ENCODE results near the gene JAKMIP3.

Gene JAKMIP3

DNA sequence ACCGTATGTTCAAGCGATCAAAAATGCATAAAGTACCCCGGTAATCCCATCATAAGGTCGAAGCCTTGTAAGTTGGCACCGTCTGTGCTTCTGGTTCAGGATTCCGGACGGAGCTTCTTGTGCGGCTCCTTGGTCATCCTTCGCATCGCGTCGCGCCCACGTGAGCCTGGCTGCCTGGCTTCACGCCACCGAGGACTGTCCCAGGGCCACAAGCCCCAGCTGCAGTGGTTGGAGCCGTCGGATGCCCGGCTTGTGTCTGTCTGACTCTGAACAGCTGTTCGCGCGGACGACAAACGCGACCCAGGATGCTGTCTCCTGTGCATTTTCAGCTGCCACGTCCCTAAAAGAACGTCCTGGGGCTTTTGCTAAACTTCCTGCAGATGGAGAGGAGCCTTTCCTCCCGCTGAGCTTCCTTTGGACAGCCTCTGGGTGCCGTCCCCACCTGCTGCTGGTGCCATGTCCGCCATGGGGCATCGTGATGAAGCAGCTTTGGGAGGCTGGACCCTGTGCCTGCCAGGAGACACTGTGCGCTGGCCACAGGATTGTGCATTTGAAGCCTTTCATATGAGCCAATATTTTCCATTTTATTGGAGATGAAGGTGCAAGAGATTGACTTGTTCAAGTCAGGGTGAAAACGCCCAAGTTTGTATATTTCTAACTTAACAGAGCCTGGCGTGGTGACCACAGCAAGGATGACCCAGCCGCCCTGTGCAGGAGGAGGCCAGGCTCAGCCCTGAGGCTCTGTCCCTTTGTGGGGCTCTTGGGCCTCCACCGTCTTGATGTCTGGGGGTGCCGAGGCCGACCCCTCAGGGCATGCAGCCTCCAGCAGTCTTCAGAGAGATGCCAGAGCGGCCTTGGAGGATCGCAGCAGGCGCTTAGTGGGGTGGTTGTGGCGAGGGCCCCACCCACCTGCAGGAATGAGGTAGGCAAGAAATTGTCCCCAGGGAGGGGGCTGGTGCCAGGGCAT is 6.7 kb upstream of the JAKMIP3 start:
- no peak overlapping the region for H3K4me3 ChIP-seq (replicated peaks; ENCODE audit: low read depth, low read length)
- TF ChIP-seq, protein P1, sequence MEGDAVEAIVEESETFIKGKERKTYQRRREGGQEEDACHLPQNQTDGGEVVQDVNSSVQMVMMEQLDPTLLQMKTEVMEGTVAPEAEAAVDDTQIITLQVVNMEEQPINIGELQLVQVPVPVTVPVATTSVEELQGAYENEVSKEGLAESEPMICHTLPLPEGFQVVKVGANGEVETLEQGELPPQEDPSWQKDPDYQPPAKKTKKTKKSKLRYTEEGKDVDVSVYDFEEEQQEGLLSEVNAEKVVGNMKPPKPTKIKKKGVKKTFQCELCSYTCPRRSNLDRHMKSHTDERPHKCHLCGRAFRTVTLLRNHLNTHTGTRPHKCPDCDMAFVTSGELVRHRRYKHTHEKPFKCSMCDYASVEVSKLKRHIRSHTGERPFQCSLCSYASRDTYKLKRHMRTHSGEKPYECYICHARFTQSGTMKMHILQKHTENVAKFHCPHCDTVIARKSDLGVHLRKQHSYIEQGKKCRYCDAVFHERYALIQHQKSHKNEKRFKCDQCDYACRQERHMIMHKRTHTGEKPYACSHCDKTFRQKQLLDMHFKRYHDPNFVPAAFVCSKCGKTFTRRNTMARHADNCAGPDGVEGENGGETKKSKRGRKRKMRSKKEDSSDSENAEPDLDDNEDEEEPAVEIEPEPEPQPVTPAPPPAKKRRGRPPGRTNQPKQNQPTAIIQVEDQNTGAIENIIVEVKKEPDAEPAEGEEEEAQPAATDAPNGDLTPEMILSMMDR (IDR thresholded peaks at IDR 0.05; ENCODE audit: low read length, missing control alignments): no peak

DNA sequence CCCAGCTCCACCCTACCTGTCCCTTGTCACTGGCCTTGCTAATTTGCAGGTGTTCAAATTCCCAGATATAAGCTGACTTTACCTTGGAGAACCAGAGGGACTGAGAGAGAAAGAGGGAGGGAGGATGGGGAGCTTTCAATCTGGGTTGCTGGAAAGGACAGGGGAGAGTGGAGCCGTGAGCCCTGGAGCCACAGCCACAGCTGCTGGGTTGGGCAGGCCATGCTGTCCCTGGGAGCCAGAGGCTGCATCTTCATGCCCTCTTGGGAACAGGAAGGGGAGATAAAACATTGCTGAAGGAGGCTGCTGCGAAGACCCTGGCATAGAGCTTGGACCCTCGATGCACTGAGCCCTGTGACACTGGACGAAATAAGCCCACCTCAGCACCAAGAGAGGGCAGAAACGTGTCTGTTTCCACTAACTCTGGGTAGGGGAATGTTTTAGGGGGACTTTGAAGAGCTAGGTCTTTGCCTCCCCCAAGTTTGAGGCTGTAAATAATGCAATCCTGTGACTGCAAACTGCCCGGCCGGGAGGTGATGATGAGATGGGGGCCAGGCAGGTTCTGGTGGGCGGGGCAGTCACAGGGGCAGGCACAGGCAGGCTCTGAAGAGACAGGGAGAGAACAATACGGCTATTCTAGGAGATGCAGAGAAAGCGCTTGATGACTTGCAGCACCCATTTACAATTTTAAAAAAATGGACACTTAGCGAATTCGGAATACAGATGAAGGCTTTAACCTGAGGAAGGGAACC is 5.8 kb upstream of the JAKMIP3 start:
- TF ChIP-seq, protein P1 (IDR thresholded peaks at IDR 0.05; ENCODE audit: low read length, missing control alignments): no peak
- H3K4me3 ChIP-seq (replicated peaks; ENCODE audit: low read depth, low read length): no peak overlapping the region
- DNase-seq (ENCODE audit: low read depth): no peak

More for the DNA sequence above, 6.7 kb upstream of the JAKMIP3 start:
- no peak for DNase-seq (ENCODE audit: low read depth)

DNA sequence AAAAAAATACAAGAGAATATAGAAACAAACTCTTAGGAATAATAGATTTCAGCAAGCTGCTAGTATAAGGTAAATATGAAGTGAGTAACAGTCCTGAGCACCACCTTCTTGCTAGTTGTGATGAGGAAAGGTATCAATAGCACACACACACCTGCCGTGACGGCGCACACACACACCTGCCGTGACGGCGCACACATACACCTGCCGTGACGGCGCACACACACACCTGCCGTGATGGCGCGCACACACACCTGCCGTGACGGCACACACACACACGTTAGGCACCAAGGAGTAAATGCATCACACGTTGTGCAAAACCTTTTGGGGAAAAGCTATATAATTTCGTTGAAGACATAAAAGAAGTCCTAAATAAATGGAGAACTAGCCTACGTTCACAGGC is 4.7 kb upstream of the JAKMIP3 start:
- H3K4me3 ChIP-seq (replicated peaks; ENCODE audit: low read depth, low read length): no peak overlapping the region
- DNase-seq (ENCODE audit: low read depth): no peak
- TF ChIP-seq, protein P1 (IDR thresholded peaks at IDR 0.05; ENCODE audit: low read length, missing control alignments): no peak

DNA sequence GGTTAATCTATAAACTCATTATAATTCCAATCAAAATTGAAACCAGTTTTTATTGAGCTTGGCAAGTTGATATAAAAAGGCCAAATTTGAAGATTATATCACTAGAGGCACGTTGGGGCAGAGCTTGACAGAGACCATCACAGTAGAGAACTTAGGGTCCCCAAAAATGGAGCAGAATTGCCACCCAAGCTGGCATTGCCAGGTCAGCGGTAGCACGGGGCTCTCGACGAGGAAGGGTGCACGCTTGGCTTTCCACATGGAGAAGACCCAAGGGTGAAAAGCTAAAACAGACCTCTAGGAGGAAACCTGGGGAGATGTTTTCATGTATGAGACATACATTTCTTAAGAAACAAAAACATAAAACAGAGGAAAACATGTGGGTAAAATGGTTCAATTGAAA is 4.3 kb upstream of the JAKMIP3 start:
- no peak overlapping the region for H3K4me3 ChIP-seq (replicated peaks; ENCODE audit: low read depth, low read length)
- no peak for DNase-seq (ENCODE audit: low read depth)
- TF ChIP-seq, protein P1 (IDR thresholded peaks at IDR 0.05; ENCODE audit: low read length, missing control alignments): no peak

DNA sequence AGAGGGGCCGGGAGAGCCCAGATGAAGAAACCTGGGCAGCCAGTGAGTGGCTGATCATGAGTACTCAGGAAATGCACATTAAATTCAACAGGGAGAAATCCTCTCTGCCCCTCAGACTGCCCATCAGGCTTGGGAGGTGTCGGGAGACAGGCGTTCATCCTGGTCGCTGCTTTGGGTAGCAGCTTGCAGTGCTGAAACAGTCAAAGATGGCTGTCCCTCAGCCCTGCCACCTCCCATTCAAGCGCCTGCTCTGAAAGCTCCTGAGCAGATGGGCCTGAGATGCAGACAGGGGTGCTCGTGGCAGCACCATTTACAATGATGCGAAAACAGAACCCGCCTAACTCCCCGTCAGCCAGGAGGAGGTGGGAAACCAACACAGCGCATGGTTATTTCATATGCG is 3.6 kb upstream of the JAKMIP3 start:
- no peak for DNase-seq (ENCODE audit: low read depth)
- no peak overlapping the region for H3K4me3 ChIP-seq (replicated peaks; ENCODE audit: low read depth, low read length)
- TF ChIP-seq, protein P1 (IDR thresholded peaks at IDR 0.05; ENCODE audit: low read length, missing control alignments): no peak

DNA sequence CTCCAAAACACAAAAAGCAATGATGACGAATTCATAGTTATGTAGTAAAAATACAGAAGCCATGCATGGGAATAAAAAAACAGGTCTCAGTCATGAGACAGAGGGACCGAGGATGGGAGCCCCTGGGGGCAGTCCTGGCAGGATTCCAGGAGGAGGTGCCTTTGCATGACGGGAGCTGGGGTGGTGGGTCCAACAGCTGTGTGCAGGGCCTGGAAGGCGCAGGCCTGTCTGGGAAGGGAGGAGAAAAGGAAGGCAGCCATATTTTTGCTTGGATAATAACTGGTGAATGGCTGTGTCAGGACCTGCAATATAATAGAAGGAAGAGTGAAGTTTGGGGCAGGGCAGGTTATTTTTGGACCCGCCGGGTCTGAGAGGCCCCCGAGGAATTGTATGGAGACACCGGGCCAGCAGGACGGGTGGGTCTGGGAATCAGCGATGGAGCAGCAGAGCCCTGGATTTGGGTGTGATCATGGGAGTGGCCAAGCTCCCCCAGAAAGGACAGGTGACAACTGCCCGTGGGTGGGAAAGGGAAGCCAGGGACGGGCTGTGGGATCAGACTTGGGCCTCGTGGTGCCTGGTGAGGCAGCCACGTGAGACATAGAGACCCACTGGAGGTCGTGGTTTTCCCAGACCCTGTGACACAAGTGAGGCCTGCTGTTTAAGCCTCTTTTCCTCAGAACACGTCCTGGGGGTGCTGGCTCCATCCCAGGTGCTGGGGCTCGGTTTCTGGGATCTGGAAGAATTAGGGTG is 2.9 kb upstream of the JAKMIP3 start:
- DNase-seq (ENCODE audit: low read depth): no peak
- TF ChIP-seq, protein P1 (IDR thresholded peaks at IDR 0.05; ENCODE audit: low read length, missing control alignments): no peak
- H3K4me3 ChIP-seq (replicated peaks; ENCODE audit: low read depth, low read length): no peak overlapping the region
